Adrenal gland (tissue), 5 donors: Measurements from ENCODE around the gene DENND6B.

Source experiments
- POLR2A ChIP-seq, 2 donors: fragments of 450-650 bp; IDR thresholded peaks; one replicate each; pipeline ENCODE4 v1.6.1; 2017; ENCODE audit warnings: antibody characterized with exemption in 2 of 2, mild to moderate bottlenecking in 2 of 2, moderate library complexity in 1 of 2
- TF ChIP-seq, protein P1 (sequence below), 6 experiments: fragments of 450-650 bp in 4 of 6; fragments of 200-600 bp in 2 of 6; sonication (generic) in 1 of 6; IDR thresholded peaks; 1 replicate in 5 of 6; 2 replicates in 1 of 6; pipeline versions ENCODE4 v1.5.1 to v1.8.0; 2016 to 2021; ENCODE audit warnings: antibody characterized with exemption in 6 of 6, mild to moderate bottlenecking in 2 of 6, moderate library complexity in 1 of 6
- donor health status: DM: no; HTN: no; CAD: no.

DNA sequence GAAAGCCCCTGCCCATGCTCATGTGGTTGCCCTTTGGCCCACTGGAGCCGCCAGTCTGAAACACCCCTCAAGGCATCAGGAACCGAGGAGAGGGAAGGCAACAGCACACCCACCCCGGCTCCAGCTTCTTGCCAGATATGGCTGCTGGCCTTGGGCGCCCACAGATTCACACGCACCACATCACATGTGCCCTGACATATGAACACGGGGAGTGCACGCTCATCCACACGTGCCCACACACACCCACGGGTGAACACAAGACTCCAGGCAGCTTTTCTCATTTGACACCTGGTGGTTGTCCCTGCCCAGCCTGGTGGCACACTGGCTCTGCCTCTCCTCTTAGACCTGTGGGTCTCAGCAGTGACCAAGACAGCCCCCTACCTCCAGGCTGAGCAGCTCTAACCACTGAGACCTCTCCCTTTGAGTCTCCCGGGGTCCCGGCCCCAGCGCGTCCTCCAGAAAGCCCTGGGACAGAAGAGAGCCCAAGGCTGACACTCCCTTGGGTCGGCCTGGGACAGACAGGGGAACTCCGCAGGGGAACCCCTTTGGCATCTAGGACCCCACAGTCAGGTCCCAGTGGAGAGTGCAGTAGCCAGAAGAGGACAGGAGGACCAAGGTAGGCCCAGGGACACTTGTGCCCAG, 62.6 kb downstream of the DENND6B start:
- no peak for TF ChIP-seq POLR2A (IDR thresholded peaks at IDR 0.05)
- TF ChIP-seq, protein P1, sequence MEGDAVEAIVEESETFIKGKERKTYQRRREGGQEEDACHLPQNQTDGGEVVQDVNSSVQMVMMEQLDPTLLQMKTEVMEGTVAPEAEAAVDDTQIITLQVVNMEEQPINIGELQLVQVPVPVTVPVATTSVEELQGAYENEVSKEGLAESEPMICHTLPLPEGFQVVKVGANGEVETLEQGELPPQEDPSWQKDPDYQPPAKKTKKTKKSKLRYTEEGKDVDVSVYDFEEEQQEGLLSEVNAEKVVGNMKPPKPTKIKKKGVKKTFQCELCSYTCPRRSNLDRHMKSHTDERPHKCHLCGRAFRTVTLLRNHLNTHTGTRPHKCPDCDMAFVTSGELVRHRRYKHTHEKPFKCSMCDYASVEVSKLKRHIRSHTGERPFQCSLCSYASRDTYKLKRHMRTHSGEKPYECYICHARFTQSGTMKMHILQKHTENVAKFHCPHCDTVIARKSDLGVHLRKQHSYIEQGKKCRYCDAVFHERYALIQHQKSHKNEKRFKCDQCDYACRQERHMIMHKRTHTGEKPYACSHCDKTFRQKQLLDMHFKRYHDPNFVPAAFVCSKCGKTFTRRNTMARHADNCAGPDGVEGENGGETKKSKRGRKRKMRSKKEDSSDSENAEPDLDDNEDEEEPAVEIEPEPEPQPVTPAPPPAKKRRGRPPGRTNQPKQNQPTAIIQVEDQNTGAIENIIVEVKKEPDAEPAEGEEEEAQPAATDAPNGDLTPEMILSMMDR (IDR thresholded peaks at IDR 0.05) = no peak
